IgD-negative memory B cell (primary cell): ENCODE data around the gene RTL9. TPM values are rescaled to one million over a fixed set of nuclear protein-coding genes. Genes with fewer than 3 reads are reported as not detected.
"Not testable (repeated sequence)": the region's sequence is repeated elsewhere in the genome, so short reads cannot be mapped to it uniquely, and the experiment has no call there.

Experiments
- H3K27ac Mint-ChIP-seq, 3 donors: one replicate each; pipeline ENCODE4 v1.8.0; 2020 to 2022; ENCODE audit warnings: mild to moderate bottlenecking in 3 of 3, mixed read lengths in 3 of 3, moderate library complexity in 1 of 3
- H3K27me3 Mint-ChIP-seq: one replicate; pipeline ENCODE4 v1.8.0; 2021; ENCODE audit warnings: mixed read lengths
- H3K36me3 Mint-ChIP-seq: one replicate; pipeline ENCODE4 v1.8.0; 2020; ENCODE audit warnings: mild to moderate bottlenecking, mixed read lengths
- H3K4me1 Mint-ChIP-seq, 3 donors: one replicate each; pipeline ENCODE4 v1.8.0; 2020 to 2022; ENCODE audit warnings: mixed read lengths in 3 of 3, mild to moderate bottlenecking in 1 of 3
- H3K4me3 Mint-ChIP-seq, 4 donors: one replicate each; pipeline ENCODE4 v1.8.0; 2020 to 2022; ENCODE audit warnings: mild to moderate bottlenecking in 4 of 4, mixed read lengths in 4 of 4, moderate library complexity in 3 of 4
- H3K9me3 Mint-ChIP-seq, 3 donors: one replicate each; pipeline ENCODE4 v1.8.0; 2020 to 2021; ENCODE audit warnings: mixed read lengths in 3 of 3, mild to moderate bottlenecking in 1 of 3
- polyA plus RNA-seq: library from polyadenylated mRNA; unstranded; fragments of 300-500 nt; fragmentation: Illumina TruSeq; gene quantifications from one replicate; pipeline ENCODE4 v1.2.3, GENCODE V29; 2021

Gene RTL9
- polyA plus RNA-seq, 1 donor from 2014 or later = not detected

DNA sequence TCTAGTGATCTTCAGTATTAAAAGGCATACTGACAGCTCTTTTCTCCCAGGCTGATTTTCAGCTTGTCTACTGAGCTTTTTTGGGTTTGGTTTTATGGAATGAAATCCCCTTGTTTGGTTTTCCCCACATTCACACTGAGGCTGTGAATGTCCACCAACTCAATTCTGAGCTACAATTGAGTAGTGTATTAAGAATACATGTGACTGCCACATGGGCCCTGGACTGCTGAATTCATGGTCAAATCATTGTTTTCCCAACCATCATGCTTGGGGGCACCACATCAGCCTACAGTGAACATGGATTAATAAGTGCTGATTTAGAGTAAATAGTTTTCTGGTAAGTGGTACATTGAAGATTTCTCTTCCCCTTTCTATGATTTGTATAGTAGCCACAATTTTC, 32.4 kb downstream of the RTL9 start:
- Mint-ChIP-seq H3K27me3 (peaks cover 3% of the 10 kb centered on the region), H3K36me3 (peaks cover 2% of the 10 kb centered on the region), H3K27ac (no peak overlapping the region), H3K4me3 (no peak overlapping the region), H3K4me1 (no peaks in the 10 kb centered on the region), H3K9me3 (no peaks in the 10 kb centered on the region)

DNA sequence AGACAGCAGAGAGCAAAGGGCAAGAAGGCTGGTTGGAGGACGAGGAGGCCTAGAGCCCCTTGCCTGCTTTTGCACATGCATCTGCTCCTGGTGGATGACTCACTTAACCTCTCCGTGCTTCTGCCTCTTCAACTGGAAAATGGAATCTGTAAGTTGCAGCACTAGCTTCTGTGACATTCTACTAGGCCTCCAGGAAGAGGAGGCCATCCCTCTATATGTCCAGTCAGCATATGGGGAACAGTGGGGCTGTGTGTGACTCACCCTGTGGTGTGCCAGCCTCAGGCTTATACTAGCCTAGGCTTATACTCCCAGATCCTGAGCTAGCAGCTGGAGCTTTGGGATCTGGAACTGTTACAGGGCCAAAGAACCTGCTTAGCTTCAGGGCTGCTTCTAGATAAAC, 36.0 kb downstream of the RTL9 start:
- no peaks in the 10 kb centered on the region for H3K9me3 Mint-ChIP-seq
- H3K4me1 Mint-ChIP-seq = no peaks in the 10 kb centered on the region
- H3K27ac Mint-ChIP-seq = no peak overlapping the region
- H3K4me3 Mint-ChIP-seq = no peak overlapping the region
- no peaks in the 10 kb centered on the region for H3K36me3 Mint-ChIP-seq
- H3K27me3 Mint-ChIP-seq = peaks cover 4% of the 10 kb centered on the region

DNA sequence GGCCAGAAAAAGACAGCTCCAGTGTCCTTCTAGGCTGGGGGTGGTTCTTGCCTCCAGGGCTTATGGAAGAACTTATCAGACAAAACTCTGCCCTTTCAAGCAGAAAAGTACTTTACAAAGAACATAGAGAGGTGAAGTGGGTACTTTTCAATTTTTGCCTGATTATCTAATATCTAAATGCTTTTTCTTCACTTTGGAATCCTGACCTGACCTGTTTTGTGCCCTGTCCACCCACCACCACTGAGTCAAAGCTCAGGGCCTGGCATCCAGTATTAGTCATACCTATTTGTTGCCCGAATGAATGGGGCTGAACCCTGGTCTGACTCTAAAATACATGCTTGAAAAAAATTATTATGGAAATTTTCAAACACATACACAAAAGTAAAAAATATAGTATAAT, 37.2 kb downstream of the RTL9 start:
- peaks cover 4% of the 10 kb centered on the region for H3K27me3 Mint-ChIP-seq
- no peak overlapping the region for H3K4me3 Mint-ChIP-seq
- no peak overlapping the region for H3K27ac Mint-ChIP-seq
- H3K4me1 Mint-ChIP-seq = no peaks in the 10 kb centered on the region
- no peaks in the 10 kb centered on the region for H3K9me3 Mint-ChIP-seq
- no peaks in the 10 kb centered on the region for H3K36me3 Mint-ChIP-seq

DNA sequence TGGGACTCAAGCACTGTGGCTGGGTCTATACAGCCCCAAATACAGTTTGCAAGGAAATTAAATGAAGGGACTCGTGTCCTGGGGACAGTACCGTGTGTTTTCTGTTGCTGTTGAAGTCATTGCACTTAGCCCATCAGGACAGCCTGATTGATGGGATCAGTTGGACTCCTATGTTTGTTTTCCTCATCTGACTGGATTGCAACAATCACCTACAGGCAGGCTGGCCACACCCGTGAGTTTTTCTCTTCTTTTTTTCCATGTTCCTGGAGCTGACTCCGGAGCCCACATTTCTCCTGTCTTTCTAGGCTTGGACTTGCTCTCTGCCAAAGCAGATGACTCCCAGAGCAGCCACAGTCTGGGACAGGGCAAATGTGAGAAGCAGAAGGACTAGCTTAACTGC, 38.1 kb downstream of the RTL9 start:
- Mint-ChIP-seq H3K4me1 (no peaks in the 10 kb centered on the region), H3K9me3 (no peaks in the 10 kb centered on the region)

DNA sequence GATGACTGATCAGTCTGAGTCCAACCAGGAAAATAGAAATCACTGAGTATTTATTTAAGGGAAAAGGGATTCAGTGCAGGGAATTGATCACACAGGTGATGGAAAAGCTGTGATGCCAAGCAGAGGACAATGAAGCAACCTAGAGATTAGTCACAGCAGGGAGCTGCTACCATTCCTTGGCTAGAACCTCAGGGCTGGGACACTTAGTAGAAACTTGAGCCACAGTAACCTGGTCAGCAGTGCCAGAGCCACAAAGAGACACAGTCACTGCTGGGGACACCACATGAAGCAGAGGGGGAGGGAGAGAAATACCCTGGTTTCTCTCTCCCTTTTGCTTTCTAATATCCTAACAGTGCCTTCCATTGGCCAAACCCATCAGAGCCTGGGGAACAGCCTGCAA, 38.7 kb downstream of the RTL9 start:
- H3K36me3 Mint-ChIP-seq = no peaks in the 10 kb centered on the region
- H3K9me3 Mint-ChIP-seq = no peaks in the 10 kb centered on the region
- H3K27ac Mint-ChIP-seq = no peak overlapping the region
- H3K27me3 Mint-ChIP-seq = peaks cover 7% of the 10 kb centered on the region
- no peaks in the 10 kb centered on the region for H3K4me1 Mint-ChIP-seq
- no peak overlapping the region for H3K4me3 Mint-ChIP-seq

More for the DNA sequence above, 38.1 kb downstream of the RTL9 start:
- Mint-ChIP-seq H3K4me3 (no peak overlapping the region), H3K27ac (no peak overlapping the region), H3K27me3 (peaks cover 4% of the 10 kb centered on the region), H3K36me3 (no peaks in the 10 kb centered on the region)

DNA sequence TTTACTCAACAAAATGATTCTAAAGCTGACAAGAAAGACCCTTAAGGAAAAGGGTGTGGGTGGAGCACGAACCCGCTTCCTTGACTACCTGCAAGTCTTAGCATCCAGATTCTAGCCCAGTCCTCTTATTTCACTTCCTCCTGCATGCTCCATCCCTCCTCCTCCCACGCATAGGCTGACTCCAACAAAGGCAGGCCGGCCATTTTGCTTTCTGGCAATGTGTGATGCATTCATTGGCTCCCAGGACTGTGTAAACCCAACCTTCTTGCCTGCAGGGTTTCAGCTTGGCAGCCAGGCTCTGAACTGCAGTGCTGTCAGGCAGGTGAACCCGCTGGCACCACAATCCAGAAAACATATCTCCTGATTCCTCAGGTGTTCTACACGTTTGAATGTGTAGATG, 39.3 kb downstream of the RTL9 start:
- H3K9me3 Mint-ChIP-seq = no peaks in the 10 kb centered on the region
- H3K4me1 Mint-ChIP-seq = no peaks in the 10 kb centered on the region
- peaks cover 2% of the 10 kb centered on the region for H3K36me3 Mint-ChIP-seq
- no peak overlapping the region for H3K27ac Mint-ChIP-seq
- peaks cover 9% of the 10 kb centered on the region for H3K27me3 Mint-ChIP-seq
- no peak overlapping the region for H3K4me3 Mint-ChIP-seq

DNA sequence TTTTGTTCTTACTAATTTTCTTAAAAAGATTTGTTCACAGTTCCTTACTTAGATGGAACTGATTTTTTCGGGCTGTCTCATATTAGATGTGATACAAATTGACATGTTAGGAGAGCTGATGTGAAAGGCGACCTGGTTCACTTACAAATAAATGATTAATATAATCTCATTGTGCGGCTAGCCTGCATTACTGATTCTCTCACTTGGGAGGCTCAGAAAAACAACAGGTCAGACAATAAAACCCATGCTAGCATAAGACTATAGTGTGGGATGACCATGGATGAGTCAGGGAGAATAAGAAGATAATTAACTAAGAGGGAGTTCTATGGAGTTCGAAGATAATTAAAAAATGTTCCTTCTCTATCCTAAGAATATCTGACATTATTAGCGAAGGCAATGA, 40.8 kb downstream of the RTL9 start:
- peaks cover 9% of the 10 kb centered on the region for H3K27me3 Mint-ChIP-seq
- no peaks in the 10 kb centered on the region for H3K9me3 Mint-ChIP-seq
- peaks cover 2% of the 10 kb centered on the region for H3K36me3 Mint-ChIP-seq
- no peak overlapping the region for H3K4me3 Mint-ChIP-seq
- H3K4me1 Mint-ChIP-seq = no peaks in the 10 kb centered on the region
- no peak overlapping the region for H3K27ac Mint-ChIP-seq

DNA sequence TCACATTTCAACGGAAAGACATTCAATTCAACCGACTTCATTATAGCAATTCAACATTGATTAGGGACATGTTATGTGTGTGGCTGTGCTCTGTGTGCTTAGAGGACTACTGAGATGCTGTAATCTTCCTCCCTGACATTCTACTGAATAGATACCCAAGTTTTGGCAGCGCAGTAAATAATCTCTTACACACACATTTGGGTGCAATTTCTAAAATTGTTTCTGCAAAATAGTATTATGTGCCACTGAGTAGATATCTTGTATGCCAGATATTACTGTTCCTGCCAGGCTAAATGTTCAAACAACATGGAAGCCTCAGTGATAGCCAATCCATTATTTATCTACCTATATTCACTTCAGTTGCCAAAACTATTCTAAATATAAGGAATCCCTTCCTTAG, 41.3 kb downstream of the RTL9 start:
- no peak overlapping the region for H3K27ac Mint-ChIP-seq
- H3K4me1 Mint-ChIP-seq = no peaks in the 10 kb centered on the region
- peaks cover 2% of the 10 kb centered on the region for H3K36me3 Mint-ChIP-seq
- H3K9me3 Mint-ChIP-seq = no peaks in the 10 kb centered on the region
- no peak overlapping the region for H3K4me3 Mint-ChIP-seq
- peaks cover 9% of the 10 kb centered on the region for H3K27me3 Mint-ChIP-seq

DNA sequence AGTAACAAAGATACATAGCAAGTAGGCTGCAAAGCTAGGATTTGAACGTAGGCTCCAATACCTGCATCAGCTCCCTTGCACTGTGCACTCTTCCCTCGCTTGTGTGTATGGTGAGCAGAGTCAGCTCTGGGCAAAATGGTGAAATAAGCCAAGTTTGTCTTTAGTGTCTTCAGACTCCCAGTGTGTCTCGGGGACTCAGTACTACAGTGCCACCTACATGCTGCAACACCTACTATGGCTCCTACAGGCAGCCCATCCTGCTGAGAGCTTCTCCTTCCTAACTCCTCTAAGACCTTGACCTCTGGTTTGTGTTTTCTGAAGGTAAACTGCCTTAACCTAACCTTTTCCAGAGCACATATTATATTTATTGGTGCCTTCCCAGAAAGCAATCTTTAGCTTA, 42.5 kb downstream of the RTL9 start:
- Mint-ChIP-seq H3K4me3 (no peak overlapping the region), H3K36me3 (peaks cover 2% of the 10 kb centered on the region), H3K4me1 (no peaks in the 10 kb centered on the region), H3K9me3 (no peaks in the 10 kb centered on the region), H3K27ac (no peak overlapping the region), H3K27me3 (peaks cover 9% of the 10 kb centered on the region)

DNA sequence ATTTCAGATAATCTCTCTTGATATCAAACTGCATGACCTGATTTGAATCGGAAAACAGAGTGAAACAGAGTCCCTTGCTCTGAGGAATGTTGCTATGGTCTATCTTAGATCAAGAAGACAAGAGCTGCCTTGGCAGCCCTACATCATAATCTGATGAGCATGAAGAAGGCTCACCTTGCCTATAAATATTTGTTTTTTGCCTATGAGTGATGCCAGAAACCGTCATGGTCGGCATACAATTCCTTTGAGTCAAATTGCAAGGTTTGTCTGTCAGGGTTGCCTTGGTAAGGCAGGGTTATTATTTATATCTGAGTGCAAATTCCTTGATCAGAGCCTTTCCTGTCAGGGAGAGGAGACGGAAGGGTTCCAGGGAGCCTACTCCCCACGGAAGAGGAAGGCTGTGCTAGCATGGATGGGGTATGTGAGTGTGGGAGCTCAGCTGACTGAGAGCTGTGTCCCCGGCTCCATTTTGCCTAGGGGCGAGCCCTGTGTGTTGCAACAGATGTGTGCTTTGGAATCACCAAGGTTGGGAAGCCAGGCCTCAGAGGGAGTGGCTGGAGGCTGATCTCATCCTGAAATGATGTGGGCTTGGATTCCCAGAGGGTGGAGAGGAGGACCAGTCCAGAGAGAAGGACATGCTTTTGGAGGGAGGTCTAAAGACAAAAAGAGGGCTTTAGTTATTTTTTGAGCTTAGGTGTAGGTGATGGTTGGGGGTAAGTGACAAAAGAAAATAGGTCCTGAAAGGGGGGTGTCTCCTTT, 43.6 kb downstream of the RTL9 start:
- no peaks in the 10 kb centered on the region for H3K9me3 Mint-ChIP-seq
- H3K4me1 Mint-ChIP-seq = no peaks in the 10 kb centered on the region
- H3K27ac Mint-ChIP-seq = no peak overlapping the region
- no peak overlapping the region for H3K4me3 Mint-ChIP-seq
- peaks cover 2% of the 10 kb centered on the region for H3K36me3 Mint-ChIP-seq
- peaks cover 9% of the 10 kb centered on the region for H3K27me3 Mint-ChIP-seq

DNA sequence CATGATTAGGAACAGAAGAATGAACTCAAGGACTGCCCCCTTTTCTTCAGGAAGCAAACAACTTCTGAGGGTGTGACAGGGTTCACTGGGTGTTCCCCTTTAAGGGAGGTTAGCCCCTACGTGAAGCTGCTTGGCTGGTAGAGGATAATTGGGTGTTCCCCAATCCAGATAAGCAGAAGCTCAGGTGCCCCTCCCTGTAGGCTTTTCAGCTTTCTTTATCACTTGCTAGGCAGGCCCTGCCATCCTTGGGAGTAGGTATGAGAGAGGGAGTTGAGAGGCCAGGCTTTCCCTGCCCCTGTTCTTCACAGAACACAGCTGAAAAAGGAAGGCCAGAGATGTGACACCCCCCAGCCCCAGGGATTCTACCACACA, 44.2 kb downstream of the RTL9 start:
- H3K4me1 Mint-ChIP-seq = no peaks in the 10 kb centered on the region
- H3K9me3 Mint-ChIP-seq = no peaks in the 10 kb centered on the region
- no peak overlapping the region for H3K4me3 Mint-ChIP-seq
- H3K27me3 Mint-ChIP-seq = peaks cover 9% of the 10 kb centered on the region
- no peak overlapping the region for H3K27ac Mint-ChIP-seq
- peaks cover 2% of the 10 kb centered on the region for H3K36me3 Mint-ChIP-seq

DNA sequence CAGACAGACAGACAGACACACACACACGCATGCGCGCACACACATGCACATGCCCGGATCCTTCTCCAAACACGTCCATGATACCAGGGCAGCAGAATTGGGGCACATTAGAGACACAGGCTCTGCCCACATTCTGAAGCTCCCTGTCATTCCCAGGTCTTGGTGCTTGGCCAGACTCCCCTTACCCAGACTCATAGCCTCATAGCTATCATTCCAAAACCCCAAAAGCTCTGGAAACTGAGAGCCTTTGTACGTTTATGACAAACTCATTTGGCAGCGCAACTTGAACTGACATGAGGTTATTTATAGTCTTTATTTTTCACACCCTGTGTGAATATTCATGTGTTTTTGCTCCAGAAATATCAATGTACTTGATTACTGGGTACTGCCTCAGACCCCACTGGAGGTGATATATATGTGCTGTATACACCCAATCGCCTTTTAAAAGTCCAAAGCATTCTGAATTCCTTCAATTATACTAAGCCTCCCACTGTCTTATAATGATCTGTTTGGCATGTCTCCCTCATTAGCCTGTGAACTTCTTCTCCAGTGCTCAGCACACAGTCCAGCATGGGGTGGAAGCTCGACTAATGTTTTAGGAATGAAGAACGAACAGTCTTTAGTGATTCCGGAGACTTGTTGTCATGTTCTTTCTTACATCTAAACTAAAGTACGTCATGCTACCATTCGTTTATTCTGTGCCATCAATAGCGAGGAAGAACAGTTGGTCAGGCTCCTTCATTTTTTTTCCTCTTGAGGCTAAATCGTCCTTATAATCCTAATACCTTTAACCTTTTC, 45.0 kb downstream of the RTL9 start:
- H3K4me3 Mint-ChIP-seq = no peak overlapping the region
- H3K9me3 Mint-ChIP-seq = no peaks in the 10 kb centered on the region
- H3K36me3 Mint-ChIP-seq = peaks cover 2% of the 10 kb centered on the region
- no peak overlapping the region for H3K27ac Mint-ChIP-seq
- H3K27me3 Mint-ChIP-seq = peaks cover 6% of the 10 kb centered on the region
- no peaks in the 10 kb centered on the region for H3K4me1 Mint-ChIP-seq

DNA sequence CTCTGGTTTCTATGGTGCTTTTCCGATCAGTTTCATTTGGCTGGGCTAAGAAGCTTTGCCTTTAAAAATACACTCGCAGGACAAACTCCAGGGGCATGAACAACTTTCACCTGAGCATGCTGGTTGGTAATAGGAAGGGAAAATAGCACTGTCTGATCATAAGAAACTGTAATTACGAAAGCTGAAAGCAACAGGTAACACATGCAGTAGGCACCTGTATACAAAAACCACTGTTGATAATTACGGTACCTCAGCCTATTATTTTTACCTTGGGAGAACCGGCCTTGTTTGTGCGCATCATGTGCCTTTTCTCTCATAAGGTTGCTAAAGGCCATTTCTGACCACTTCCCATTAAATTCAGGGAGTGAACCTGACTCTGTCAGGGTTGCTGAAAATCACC, 45.7 kb downstream of the RTL9 start:
- Mint-ChIP-seq H3K9me3 (no peaks in the 10 kb centered on the region), H3K4me1 (no peaks in the 10 kb centered on the region), H3K27me3 (peaks cover 6% of the 10 kb centered on the region), H3K36me3 (peaks cover 2% of the 10 kb centered on the region), H3K27ac (no peak overlapping the region), H3K4me3 (no peak overlapping the region)

DNA sequence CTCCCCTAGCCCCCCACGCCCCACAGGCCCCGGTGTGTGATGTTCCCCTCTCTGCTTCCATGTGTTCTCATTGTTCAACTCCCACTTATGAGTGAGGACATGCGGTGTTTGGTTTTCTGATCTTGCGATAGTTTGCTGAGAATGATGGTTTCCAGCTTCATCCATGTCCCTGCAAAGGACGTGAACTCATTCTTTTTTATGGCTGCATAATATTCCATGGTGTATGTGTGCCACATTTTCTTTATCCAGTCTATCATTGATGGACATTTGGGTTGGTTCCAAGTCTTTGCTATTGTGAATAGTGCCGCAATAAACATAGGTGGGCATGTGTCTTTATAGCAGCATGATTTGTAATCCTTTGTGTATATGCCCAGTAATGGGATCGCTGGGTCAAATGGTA, 47.6 kb downstream of the RTL9 start:
- H3K4me3 Mint-ChIP-seq, H3K9me3 Mint-ChIP-seq, H3K27me3 Mint-ChIP-seq, H3K4me1 Mint-ChIP-seq, H3K27ac Mint-ChIP-seq, H3K36me3 Mint-ChIP-seq: not testable (repeated sequence)

DNA sequence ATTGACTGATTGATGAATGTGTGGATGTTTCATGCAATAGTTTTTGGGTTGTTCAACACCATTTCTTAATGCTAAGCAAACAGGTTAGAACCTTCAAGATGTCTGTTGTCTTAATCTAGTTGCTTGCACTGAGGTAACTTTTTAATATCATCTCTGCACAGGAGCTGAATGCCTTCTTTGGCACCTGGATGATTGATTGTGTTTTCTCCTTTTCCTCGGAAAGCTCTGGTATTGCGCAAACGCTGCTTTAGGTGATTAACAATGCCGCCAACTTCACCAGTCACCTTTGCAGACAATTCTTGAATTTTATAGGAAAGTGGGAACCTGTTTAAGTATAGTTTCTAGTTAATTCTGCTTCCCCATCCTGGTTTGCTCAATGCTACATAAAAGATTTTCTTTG, 48.2 kb downstream of the RTL9 start:
- no peak overlapping the region for H3K4me3 Mint-ChIP-seq
- peaks cover 9% of the 10 kb centered on the region for H3K27me3 Mint-ChIP-seq
- H3K27ac Mint-ChIP-seq = no peak overlapping the region
- H3K36me3 Mint-ChIP-seq = peaks cover 2% of the 10 kb centered on the region
- no peaks in the 10 kb centered on the region for H3K9me3 Mint-ChIP-seq
- no peaks in the 10 kb centered on the region for H3K4me1 Mint-ChIP-seq

DNA sequence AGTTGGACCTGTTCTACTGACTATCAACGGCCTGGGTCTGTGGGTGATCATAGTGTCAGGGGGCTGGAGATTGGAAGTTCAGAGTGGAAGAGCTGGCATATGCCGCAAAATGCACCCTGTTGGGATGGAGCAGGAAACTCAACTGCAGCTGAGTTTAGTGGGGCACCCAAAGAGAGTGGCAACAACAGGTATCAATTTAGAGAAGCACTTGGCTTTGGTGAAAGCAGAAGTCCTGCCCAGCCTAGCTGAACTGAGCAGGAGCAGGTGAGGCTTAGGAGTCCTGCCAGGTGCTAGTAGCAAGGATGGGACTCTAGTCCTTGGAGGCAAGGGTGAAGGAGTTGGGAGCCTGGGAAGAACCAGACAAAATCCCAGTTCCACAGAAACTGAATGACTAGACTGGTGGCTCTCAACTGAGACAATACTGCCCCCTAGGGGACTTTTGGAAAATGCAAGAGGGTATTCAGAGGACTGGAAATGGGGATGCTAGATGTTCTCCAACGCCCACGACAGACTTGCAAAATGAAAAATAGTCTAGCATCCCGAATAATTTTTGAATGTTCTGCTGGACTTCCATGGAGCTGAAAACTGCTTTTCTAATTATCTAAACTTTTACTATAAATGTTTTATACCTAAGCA, 49.4 kb downstream of the RTL9 start:
- Mint-ChIP-seq H3K4me3 (no peak overlapping the region), H3K27me3 (peaks cover 4% of the 10 kb centered on the region), H3K36me3 (no peaks in the 10 kb centered on the region), H3K27ac (no peak overlapping the region), H3K4me1 (peaks cover 0 to 2% (median 0%) of the 10 kb centered on the region in 3 donors), H3K9me3 (no peaks in the 10 kb centered on the region)
